Suppressor macrophage (primary cell): ENCODE results near the gene ITGA11.

Experiments
- DNase-seq, 4 experiments: peaks; one replicate each; pipeline ENCODE4 v3.0.0-alpha.2; 2020 to 2022

Gene ITGA11

DNA sequence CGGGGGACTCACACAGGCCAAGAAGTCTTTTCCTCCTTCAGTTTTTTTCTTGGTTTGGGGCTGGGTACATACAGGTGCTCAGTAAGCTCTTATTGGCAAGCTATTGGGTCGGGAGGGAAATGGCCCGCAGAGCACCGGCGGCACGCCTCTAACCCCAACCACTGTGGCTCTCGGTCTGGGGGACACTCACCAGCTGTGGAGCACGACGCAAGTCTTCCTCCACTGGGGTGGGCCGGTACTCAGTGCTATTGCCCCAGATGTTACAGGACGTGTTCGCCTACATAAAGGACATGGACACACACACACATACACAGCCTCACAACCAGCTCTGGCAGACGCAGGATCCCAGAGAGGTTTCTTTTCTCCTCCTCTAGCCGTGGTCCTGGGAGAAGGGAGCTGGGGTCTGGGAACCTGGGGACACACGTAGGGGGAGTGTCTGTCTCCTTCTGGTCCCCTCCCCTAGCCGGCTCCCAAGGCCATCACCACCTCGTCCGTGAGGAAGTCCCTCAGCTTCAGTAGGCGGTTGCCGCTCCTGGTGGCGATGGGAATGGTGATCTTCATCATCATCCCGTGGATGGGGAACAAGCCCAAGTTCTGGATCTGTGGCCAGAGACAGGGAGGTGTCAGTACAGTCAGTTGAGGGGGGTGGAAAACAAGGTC lies 121.0 kb downstream of the ITGA11 start:
- no peak for DNase-seq

- DNase-seq: peak in 1 of 4 experiments; percentile 36
Observed at GRCh38 chr15:68310178-68310803, 121.7 kb downstream of the ITGA11 start.

DNA sequence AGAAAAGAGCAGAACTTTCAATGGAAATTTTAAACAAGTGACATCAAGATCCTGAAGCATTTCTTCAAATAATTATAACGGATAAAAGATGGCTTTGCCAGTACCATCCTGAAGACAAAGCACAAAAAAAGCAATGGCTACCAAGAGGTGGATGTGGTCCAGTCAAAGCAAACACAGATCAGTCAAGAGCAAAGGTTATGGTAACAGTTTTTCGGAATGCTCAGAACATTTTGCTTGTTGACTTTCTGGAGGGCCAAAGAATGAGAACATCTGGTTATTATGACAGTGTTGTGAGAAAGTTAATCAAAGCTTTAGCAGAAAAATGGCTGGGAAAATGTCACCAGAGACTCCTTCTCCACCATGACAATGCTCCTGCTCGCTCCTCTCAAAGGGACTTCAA lies 122.9 kb downstream of the ITGA11 start:
- no peak for DNase-seq

GRCh38 chr15:68307131-68307928 lies 124.6 kb downstream of the ITGA11 start:
- DNase-seq: no peak

DNA sequence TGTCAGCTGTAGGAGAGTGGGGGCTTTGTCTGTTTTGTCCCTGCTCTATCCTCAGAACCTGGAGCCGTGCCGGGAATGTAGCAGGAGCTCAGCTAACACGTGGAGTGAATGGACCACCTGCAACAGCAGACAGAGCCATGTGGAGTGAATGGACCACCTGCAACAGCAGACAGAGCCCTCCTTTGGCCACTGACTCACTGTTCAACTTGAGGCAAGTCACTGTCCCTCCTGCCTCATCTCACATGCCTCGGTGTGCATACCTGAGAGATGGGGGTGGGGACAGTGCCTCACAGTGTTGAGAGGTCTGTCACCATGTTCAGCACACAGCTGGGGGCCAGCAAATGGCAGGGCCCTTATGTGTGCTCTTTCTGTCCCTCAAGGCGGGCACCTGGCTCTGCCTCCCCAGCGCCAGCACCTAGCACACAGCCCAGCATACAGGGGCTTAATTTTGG lies 126.5 kb downstream of the ITGA11 start:
- DNase-seq: no peak

DNA sequence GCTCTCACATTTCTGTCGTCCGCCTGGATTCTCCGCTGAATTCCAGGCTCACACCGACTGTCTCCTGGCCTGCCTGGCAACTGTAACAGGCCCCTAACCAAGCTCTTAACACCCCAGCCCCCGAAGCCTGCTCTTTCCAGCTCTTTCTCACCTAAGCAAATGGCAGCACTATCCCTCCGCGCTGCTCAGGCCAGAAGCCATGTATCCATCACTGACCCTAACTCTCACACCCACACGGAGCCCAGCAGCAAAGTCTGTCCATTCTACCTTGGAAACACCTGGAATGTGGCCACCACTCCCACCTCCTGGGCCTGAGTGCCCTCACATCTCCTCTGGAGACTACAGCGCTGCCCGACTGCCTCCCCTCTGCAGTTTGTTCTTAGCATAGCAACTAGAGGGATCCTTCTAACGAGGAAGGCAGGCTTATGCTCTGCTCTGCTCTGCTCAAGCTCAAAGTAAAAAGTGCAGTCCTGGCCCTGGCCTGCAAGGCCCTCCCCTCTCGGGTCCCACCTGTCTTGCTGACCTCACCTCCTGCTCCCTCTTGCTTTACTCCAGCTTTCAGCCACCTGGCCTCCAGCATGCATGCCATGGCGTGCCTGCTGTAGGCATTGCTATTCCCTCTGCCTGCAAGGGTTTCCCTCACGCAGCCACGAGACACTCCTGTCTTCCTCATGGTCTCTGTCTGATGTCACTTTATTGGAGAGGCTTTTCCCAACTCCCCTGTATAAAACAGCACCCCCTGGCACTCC lies 127.2 kb downstream of the ITGA11 start:
- no peak for DNase-seq

- peak; percentile 69 to 86 (median 78) for DNase-seq
Observed at GRCh38 chr15:68303560-68304436, 128.2 kb downstream of the ITGA11 start.

DNA sequence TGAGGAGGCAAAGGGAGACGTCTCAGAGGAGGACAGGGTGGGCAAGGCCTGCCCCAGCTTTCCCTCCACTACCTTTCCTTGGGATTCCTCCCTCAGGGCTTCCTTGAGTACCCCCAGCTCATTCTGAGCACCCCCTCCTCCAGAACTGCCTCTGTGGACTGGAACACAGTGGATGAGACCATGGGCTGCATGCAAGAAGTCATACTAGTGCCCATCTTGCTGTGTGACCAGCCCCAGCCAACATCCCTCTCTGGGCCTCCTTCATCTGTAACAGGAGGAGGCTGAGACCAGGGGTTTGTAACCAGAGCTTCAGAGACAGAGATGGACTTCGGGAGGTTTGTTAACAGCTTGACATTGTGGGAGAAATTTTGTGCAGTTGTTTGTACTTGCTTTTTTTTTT lies 128.8 kb downstream of the ITGA11 start:
- DNase-seq: no peak

DNA sequence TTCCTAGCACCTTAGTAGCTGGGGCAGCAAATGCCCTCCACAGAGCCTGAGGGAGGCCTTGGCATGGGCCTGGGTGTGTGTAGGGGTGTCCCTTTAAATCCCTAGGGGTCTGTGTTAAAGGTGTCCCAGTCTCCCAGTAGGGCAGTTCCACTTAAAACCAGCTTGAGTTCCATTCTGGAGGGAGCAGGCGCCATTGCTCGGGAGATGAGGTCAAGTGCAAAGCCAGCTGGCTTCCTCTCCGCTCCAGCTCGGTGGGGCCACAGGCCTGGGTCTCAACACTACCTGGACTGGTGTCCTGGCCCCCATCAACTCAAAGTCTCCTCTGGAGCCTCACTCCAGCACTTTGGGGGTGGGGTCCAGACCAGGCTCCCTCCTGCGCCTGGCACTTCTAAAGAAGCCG lies 129.2 kb downstream of the ITGA11 start:
- no peak for DNase-seq

DNA sequence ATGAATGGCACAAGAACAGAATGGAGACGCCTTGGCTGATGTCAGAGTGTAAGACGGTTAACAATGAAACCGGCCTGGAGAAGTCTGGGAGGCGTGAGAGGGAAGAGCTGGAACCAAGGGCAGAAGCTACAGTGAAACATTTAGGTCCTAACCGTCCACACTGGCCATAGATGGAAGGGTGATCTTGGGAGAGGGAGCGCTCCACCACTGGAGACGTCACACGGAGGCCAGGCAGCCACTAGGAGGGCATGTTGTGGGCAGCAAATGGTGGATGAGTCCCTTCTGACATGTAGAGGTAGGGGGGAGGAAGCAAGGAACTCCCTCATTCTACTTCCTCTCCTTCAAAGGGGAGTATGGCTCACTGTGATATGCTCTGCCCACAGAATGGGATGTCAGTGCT lies 130.7 kb downstream of the ITGA11 start:
- DNase-seq: peak; percentile 54 to 77 (median 72)

DNA sequence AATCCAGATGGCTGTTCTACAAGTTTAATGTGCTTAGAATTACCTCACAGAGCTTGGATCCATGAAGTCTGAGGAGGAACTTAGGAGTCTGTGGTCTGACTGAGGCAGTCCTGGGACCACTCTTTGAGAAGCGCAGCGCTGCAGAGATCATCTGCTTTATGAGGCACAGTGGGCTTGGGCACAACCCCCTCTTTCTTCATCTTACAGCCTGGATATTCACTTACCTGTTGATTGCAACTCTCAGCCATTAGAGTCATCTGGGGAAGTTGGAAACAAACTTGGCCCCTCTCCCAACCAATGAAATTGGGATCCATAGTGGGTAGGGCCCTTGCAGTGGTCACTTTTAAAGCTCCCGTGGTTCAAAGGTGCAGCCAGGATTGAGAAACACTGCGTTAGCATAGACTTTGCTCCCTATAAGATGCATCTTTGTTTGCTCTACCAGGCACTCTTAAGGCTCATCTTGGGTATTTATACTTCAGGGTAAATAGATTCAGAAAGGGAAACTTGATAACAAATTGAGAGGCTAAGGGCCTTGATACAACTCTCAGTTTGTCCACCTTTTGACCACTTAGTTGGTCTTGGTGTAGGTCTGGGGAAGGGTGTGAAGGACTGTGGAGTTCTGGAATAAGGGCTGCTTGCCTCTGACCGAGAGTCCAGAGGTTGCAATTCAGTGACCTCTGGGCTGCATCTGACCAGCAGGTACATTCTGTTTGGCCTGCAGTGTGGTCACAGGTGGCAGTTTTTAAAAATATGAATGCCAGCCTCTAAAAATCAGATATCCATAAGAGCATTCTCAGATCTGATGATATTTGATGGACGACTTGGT lies 131.6 kb downstream of the ITGA11 start:
- no peak for DNase-seq

- DNase-seq: no peak
Observed at GRCh38 chr15:68299436-68299835, 132.5 kb downstream of the ITGA11 start.

GRCh38 chr15:68298882-68299381 lies 133.0 kb downstream of the ITGA11 start:
- peak; percentile 46 to 68 (median 54) for DNase-seq

- no peak for DNase-seq
Observed at GRCh38 chr15:68298336-68298735, 133.6 kb downstream of the ITGA11 start.

DNA sequence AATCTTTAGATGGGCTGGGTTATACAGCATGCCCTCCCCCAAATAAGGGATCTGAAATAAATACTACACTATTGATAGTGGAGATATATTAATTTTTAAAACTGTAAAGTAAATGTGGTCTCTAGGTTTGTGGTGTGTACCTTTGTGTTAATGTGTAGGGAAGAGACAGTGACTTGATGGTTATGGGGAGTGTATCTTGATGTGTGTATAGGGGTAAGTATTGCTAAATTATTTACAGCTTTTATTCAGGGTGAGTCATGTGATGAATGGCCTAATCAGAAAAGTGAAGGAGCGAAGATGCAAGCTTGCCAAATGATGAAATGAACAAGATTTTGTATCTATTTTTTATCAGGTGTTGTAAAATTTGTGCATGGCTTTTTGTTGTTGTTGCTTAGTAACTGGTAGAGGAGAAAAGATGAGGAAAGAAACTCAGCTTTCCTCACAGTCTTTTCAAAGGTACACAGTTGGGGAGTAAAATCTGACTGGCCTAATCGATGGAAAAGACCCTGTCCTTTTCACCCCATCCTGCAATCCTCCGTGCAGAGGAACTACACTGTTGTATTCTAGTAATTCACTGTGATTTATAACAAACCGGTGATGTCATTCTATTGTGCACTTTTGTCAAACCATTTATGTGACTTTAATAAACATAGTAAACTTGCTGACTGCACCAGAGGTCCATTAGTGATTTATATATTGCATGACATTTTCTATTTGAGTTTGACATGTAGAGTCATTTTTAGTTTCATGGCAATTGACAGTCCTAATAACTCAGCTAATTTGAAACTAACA lies 136.8 kb downstream of the ITGA11 start:
- no peak for DNase-seq

DNA sequence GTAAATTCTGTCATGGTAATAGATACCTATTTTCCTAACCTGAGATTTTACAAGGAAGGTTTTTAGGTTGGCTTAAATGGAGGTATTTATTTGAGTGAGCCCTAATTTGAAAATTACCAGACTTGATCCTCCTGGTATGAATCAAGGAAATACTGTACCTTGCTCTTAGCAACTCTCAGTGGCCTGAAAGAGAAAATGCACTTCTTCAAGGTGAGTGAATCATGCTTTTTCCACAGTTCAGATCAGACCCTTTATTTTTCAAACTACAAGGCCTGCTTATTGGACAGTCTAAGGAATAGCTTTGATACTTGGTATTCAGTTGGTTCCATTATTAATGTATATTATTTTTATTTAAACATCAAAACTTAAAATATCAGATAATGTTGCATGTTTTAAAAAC lies 139.0 kb downstream of the ITGA11 start:
- no peak for DNase-seq

GRCh38 chr15:68292157-68292781 lies 139.7 kb downstream of the ITGA11 start:
- DNase-seq: no peak

- DNase-seq: no peak
Observed at GRCh38 chr15:68290715-68291114, 141.2 kb downstream of the ITGA11 start.

- no peak for DNase-seq
Observed at GRCh38 chr15:68289621-68290352, 142.2 kb downstream of the ITGA11 start.
